Heart left ventricle (tissue), 13 donors: Measurements from ENCODE around the gene PPFIA3.
"Not testable (repeated sequence)": the region's sequence is repeated elsewhere in the genome, so short reads cannot be mapped to it uniquely, and the experiment has no call there.

Experiments used
- CTCF ChIP-seq, 12 donors: fragments of 200-600 bp; sonication (generic) in 4 of 12; IDR thresholded peaks; one replicate each; pipeline versions ENCODE4 v1.5.0 to v1.8.0; 2018 to 2022; ENCODE audit warnings: antibody characterized with exemption in 12 of 12, mild to moderate bottlenecking in 5 of 12
- POLR2A ChIP-seq, 2 donors: fragments of 450-650 bp; IDR thresholded peaks; one replicate each; pipeline ENCODE4 v1.6.1; 2017; ENCODE audit warnings: antibody characterized with exemption in 2 of 2, mild to moderate bottlenecking in 2 of 2, moderate library complexity in 2 of 2
- donor health status: ischemic (EF 13 %, LVEDD 7.1; RV severe dilation, severe dysfunction).
- donor health status: DM: no; HTN: yes; CAD: no.
- donor health status: DM: no; HTN: no; CAD: no.
- donor health status: ischemic (EF 25% LVEDD 6.9; RV normal size, moderate dysfunction).
- donor health status: ischemic (EF 25% LVEDD 5.7; RV mildly dilated, moderate dysfunction).
- donor health status: ischemic (EF 35%, LVEDD 5.7; RV mildly dilated, moderate dysfunction).
- donor health status: nonischemic (EF 11% LVEDD 7.7; RV severe dilation, severe dysfunction).
- donor health status: DM: yes; HTN: yes; CAD: no.
- donor health status: PGD.
- donor health status: ischemic (EF 29% LVEDD 5.4; RV normal size, mild dysfunction).
- donor health status: nonischemic (EF 23%, LVEDD 6.1; RV moderate dilation, normal function).

- TF ChIP-seq CTCF, POLR2A (IDR thresholded peaks at IDR 0.05): not testable (repeated sequence)
Observed at GRCh38 chr19:49121841-49122240, 2.5 kb downstream of the PPFIA3 start.
